ENCODE results near the gene EVI5. TPM values are rescaled to one million over a fixed set of nuclear protein-coding genes. Genes with fewer than 3 reads are reported as not detected.

The EVI5 gene
- total RNA-seq, 1 donor from 2014 or later, result 80.4 TPM

DNA sequence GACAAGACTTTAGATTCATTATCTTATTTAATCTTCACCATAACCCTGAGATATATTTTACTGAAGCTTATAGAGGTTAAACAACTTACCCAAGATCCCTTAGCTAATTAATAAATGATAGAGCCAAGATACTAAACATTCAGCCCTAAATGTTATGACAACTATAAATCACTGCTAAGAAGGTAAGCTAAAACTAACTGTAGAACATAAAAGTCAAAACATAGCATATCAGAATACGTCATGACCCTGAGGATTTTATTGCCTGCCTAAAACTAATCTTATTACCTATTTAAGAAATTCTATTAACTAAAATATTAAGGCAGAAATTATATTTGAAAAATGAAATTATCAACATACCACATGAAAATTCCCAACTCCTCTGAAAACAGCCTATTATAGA, 22.6 kb downstream of the EVI5 start:
- Mint-ChIP-seq H3K36me3 (ENCODE audit: low read depth, unreplicated experiment) (no peaks in the 10 kb centered on the region), H3K4me1 (ENCODE audit: low read depth, unreplicated experiment) (no peaks in the 10 kb centered on the region), H3K27ac (ENCODE audit: unreplicated experiment) (no peak overlapping the region), H3K27me3 (ENCODE audit: low read depth, unreplicated experiment) (no peaks in the 10 kb centered on the region), H3K4me3 (ENCODE audit: unreplicated experiment) (no peak overlapping the region), H3K9me3 (ENCODE audit: unreplicated experiment) (no peaks in the 10 kb centered on the region)
- FAIRE-seq (no peak), DNase-seq (ENCODE audit: low read depth) (no peak)
- Histone ChIP-seq H3K4me1 (ENCODE audit: insufficient read depth, low read length) (no peaks in the 10 kb centered on the region), H3K27me3 (ENCODE audit: insufficient read depth, low read length) (no peaks in the 10 kb centered on the region), H2AFZ (ENCODE audit: low read depth, low read length) (no peak overlapping the region), H3K9ac (ENCODE audit: low read length) (no peak overlapping the region), H3K27ac (ENCODE audit: low read depth, low read length) (no peak overlapping the region), H4K20me1 (ENCODE audit: insufficient read depth, low read length) (peaks cover 51% of the 10 kb centered on the region), H3K36me3 (ENCODE audit: insufficient read depth, low read length) (no peaks in the 10 kb centered on the region), H3K9me3 (ENCODE audit: insufficient read depth, low read depth, low read length) (no peaks in the 10 kb centered on the region), H3K79me2 (ENCODE audit: insufficient read depth, low read length) (peaks cover 88% of the 10 kb centered on the region), H3K4me2 (ENCODE audit: low read length) (no peak overlapping the region), H3K4me3 (ENCODE audit: insufficient read depth, low read depth, low read length) (no peak overlapping the region)
- TF ChIP-seq EZH2 (IDR thresholded peaks at IDR 0.05; ENCODE audit: insufficient read depth, low read length), result no peak
- TF ChIP-seq, protein P1, sequence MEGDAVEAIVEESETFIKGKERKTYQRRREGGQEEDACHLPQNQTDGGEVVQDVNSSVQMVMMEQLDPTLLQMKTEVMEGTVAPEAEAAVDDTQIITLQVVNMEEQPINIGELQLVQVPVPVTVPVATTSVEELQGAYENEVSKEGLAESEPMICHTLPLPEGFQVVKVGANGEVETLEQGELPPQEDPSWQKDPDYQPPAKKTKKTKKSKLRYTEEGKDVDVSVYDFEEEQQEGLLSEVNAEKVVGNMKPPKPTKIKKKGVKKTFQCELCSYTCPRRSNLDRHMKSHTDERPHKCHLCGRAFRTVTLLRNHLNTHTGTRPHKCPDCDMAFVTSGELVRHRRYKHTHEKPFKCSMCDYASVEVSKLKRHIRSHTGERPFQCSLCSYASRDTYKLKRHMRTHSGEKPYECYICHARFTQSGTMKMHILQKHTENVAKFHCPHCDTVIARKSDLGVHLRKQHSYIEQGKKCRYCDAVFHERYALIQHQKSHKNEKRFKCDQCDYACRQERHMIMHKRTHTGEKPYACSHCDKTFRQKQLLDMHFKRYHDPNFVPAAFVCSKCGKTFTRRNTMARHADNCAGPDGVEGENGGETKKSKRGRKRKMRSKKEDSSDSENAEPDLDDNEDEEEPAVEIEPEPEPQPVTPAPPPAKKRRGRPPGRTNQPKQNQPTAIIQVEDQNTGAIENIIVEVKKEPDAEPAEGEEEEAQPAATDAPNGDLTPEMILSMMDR (IDR thresholded peaks at IDR 0.05; ENCODE audit: insufficient read depth, low read depth, low read length), result no peak

DNA sequence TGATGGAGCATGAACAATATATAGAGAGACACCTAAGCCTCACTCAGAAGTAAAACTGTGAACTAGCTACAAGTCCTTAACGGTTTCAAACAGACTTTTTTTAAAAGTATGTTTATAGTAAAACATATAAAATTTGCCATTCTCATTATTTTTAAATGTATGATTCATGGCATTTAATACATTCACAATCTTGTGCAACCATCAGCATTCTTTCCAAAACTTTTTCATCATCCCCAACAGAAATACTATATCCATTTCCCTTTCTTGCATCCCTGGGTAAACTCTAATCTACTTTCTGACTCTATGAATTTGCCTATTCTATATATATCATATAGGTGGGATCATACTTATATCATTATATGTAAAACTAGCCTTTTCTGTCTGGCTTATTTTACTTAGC, 25.5 kb downstream of the EVI5 start:
- no peaks in the 10 kb centered on the region for H3K9me3 Mint-ChIP-seq (ENCODE audit: unreplicated experiment)
- FAIRE-seq, result no peak

DNA sequence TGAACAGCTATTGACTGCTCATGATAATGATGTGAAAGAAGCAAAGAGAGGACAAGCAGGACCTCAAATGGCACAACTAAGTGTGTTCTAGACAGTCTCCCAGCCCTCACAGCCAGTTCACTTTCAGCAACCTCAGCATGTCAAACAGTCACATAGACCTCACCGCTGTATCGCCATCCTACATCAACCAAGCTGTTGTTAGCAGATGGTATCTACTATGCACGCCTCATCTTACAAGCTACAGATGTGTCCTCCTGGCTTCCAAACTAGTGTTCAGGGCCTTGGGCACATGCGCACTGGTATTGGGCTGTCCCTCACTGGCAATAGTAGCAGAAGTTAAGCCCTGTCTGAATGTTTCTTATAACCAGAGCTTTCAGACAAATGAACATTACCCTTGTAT, 28.4 kb downstream of the EVI5 start:
- H3K4me2 ChIP-seq (ENCODE audit: low read length), result no peak overlapping the region
- peaks cover 27% of the 10 kb centered on the region for H3K4me1 ChIP-seq (ENCODE audit: insufficient read depth, low read length)
- no peak overlapping the region for H3K27ac ChIP-seq (ENCODE audit: low read depth, low read length)
- H4K20me1 ChIP-seq (ENCODE audit: insufficient read depth, low read length), result peaks cover 45% of the 10 kb centered on the region
- peaks cover 74% of the 10 kb centered on the region for H3K79me2 ChIP-seq (ENCODE audit: insufficient read depth, low read length)
- no peaks in the 10 kb centered on the region for H3K27me3 ChIP-seq (ENCODE audit: insufficient read depth, low read length)
- no peak for TF ChIP-seq EZH2 (IDR thresholded peaks at IDR 0.05; ENCODE audit: insufficient read depth, low read length)
- TF ChIP-seq, protein P1 (IDR thresholded peaks at IDR 0.05; ENCODE audit: insufficient read depth, low read depth, low read length), result no peak
- no peak for DNase-seq (ENCODE audit: low read depth)
- FAIRE-seq, result no peak
- no peak overlapping the region for H3K27ac Mint-ChIP-seq (ENCODE audit: unreplicated experiment)
- H3K9ac ChIP-seq (ENCODE audit: low read length), result no peak overlapping the region
- H3K4me3 ChIP-seq (ENCODE audit: insufficient read depth, low read depth, low read length), result no peak overlapping the region
- H3K4me1 Mint-ChIP-seq (ENCODE audit: low read depth, unreplicated experiment), result peaks cover 14% of the 10 kb centered on the region
- no peak overlapping the region for H2AFZ ChIP-seq (ENCODE audit: low read depth, low read length)
- no peaks in the 10 kb centered on the region for H3K9me3 ChIP-seq (ENCODE audit: insufficient read depth, low read depth, low read length)
- peaks cover 6% of the 10 kb centered on the region for H3K36me3 Mint-ChIP-seq (ENCODE audit: low read depth, unreplicated experiment)
- no peaks in the 10 kb centered on the region for H3K27me3 Mint-ChIP-seq (ENCODE audit: low read depth, unreplicated experiment)
- no peaks in the 10 kb centered on the region for H3K9me3 Mint-ChIP-seq (ENCODE audit: unreplicated experiment)
- no peaks in the 10 kb centered on the region for H3K36me3 ChIP-seq (ENCODE audit: insufficient read depth, low read length)
- H3K4me3 Mint-ChIP-seq (ENCODE audit: unreplicated experiment), result no peak overlapping the region

More for the DNA sequence above, 25.5 kb downstream of the EVI5 start:
- Mint-ChIP-seq H3K36me3 (ENCODE audit: low read depth, unreplicated experiment) (peaks cover 5% of the 10 kb centered on the region), H3K4me3 (ENCODE audit: unreplicated experiment) (no peak overlapping the region), H3K27me3 (ENCODE audit: low read depth, unreplicated experiment) (no peaks in the 10 kb centered on the region), H3K4me1 (ENCODE audit: low read depth, unreplicated experiment) (no peaks in the 10 kb centered on the region), H3K27ac (ENCODE audit: unreplicated experiment) (no peak overlapping the region)
- DNase-seq (ENCODE audit: low read depth), result no peak
- H3K4me3 ChIP-seq (ENCODE audit: insufficient read depth, low read depth, low read length), result no peak overlapping the region
- H3K27ac ChIP-seq (ENCODE audit: low read depth, low read length), result no peak overlapping the region
- no peaks in the 10 kb centered on the region for H3K9me3 ChIP-seq (ENCODE audit: insufficient read depth, low read depth, low read length)
- H3K79me2 ChIP-seq (ENCODE audit: insufficient read depth, low read length), result peaks cover 83% of the 10 kb centered on the region
- peaks cover 53% of the 10 kb centered on the region for H4K20me1 ChIP-seq (ENCODE audit: insufficient read depth, low read length)
- TF ChIP-seq EZH2 (IDR thresholded peaks at IDR 0.05; ENCODE audit: insufficient read depth, low read length), result no peak
- TF ChIP-seq, protein P1 (IDR thresholded peaks at IDR 0.05; ENCODE audit: insufficient read depth, low read depth, low read length), result no peak
- H3K4me2 ChIP-seq (ENCODE audit: low read length), result no peak overlapping the region
- H3K4me1 ChIP-seq (ENCODE audit: insufficient read depth, low read length), result peaks cover 8% of the 10 kb centered on the region
- H2AFZ ChIP-seq (ENCODE audit: low read depth, low read length), result no peak overlapping the region
- no peaks in the 10 kb centered on the region for H3K36me3 ChIP-seq (ENCODE audit: insufficient read depth, low read length)
- no peak overlapping the region for H3K9ac ChIP-seq (ENCODE audit: low read length)
- no peaks in the 10 kb centered on the region for H3K27me3 ChIP-seq (ENCODE audit: insufficient read depth, low read length)
